ENCODE data around the gene MSANTD7. TPM values are rescaled to one million over a fixed set of nuclear protein-coding genes. Genes with fewer than 3 reads are reported as not detected.

MSANTD7 gene
- total and polyA plus RNA-seq, 2 of the 13 experiments (the other 11 are each of a cell fraction or from before 2014, with no cell fraction given), result 3.7 to 16.7 TPM

GRCh38 chr10:14837757-14838581, at the start of gene MSANTD7, which contains the start of the genes CDNF and HSPA14 (continued):
- TF ChIP-seq SRSF9 (IDR thresholded peaks at IDR 0.05; ENCODE audit: borderline replicate concordance, insufficient read depth, low read depth, low read length, poor library complexity, severe bottlenecking), result no peak
- peak; percentile 17 for TF ChIP-seq SKI (IDR thresholded peaks at IDR 0.05; ENCODE audit: partially characterized antibody)
- TF ChIP-seq ZNF713 (CRISPR knock-in tag; IDR thresholded peaks at IDR 0.05), result no peak
- no peak for TF ChIP-seq PRMT3 (CRISPR knock-in tag; IDR thresholded peaks at IDR 0.05; ENCODE audit: borderline replicate concordance, low read depth)
- TF ChIP-seq ZNF513 (CRISPR knock-in tag; conservative IDR thresholded peaks at IDR 0.05), result no peak
- TF ChIP-seq KLF13 (CRISPR knock-in tag; IDR thresholded peaks at IDR 0.05), result no peak
- no peak; the same call in 1 of the 2 replicates for TF ChIP-seq ZNF335 (CRISPR knock-in tag; IDR thresholded peaks at IDR 0.05)
- peak; percentile 82; the same call in 1 of the 2 replicates for TF ChIP-seq ZNF292 (CRISPR knock-in tag; IDR thresholded peaks at IDR 0.05; ENCODE audit: borderline replicate concordance, low read depth)
- TF ChIP-seq NFRKB (IDR thresholded peaks at IDR 0.05), result no peak
- TF ChIP-seq CREB1 (IDR thresholded peaks at IDR 0.05), result peak; percentile 96
- TF ChIP-seq CREB1 (CRISPR knock-in tag; IDR thresholded peaks at IDR 0.05), result peak; percentile 99
- no peak for TF ChIP-seq KAT7 (CRISPR knock-in tag; IDR thresholded peaks at IDR 0.05; ENCODE audit: borderline replicate concordance)
- TF ChIP-seq ZNF350 (CRISPR knock-in tag; IDR thresholded peaks at IDR 0.05; ENCODE audit: borderline replicate concordance, low read depth), result peak; percentile 73
- no peak for TF ChIP-seq ZNF432 (CRISPR knock-in tag; IDR thresholded peaks at IDR 0.05; ENCODE audit: borderline replicate concordance)
- peak; percentile 63; the same call in 1 of the 2 replicates for TF ChIP-seq REPIN1 (CRISPR knock-in tag; IDR thresholded peaks at IDR 0.05; ENCODE audit: borderline replicate concordance, low read depth)
- no peak for TF ChIP-seq ZSCAN5A (CRISPR knock-in tag; IDR thresholded peaks at IDR 0.05; ENCODE audit: borderline replicate concordance)
- no peak for TF ChIP-seq IKZF1 (IDR thresholded peaks at IDR 0.05)
- no peak for TF ChIP-seq ZNF256 (CRISPR knock-in tag; conservative IDR thresholded peaks at IDR 0.05)
- TF ChIP-seq ZNF530 (CRISPR knock-in tag; IDR thresholded peaks at IDR 0.05; ENCODE audit: low read depth), result no peak
- no peak for TF ChIP-seq AKNA (CRISPR knock-in tag; IDR thresholded peaks at IDR 0.05; ENCODE audit: borderline replicate concordance)
- no peak for TF ChIP-seq PCBP2 (optimal IDR thresholded peaks at IDR 0.05; ENCODE audit: low read depth, low read length, poor library complexity, severe bottlenecking)
